Measurements from ENCODE around the gene OOEP.

The OOEP gene

DNA sequence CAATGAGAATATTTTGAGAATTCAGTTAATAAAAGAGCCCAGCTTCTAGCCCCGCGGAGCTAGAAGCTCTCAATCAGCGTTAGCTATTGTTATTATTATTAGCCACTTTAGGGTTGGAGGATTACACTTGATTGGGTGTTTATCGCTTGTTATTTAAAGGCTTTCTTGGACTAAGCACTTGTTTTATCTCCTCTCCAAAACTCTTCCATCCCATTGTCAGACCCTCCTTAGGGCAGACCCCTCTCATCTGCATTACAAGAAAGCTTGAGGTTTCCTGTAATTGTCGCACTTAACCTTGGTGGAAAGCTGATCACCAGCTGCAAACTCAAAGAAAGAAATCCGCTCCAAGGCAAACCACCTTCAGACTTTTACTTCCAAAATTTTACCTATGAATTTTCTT lies 20.4 kb downstream of the OOEP start:
- Histone ChIP-seq H3K27ac (ENCODE audit: insufficient read depth in 1 of 2, low read depth in 1 of 2, low read length in 2 of 2, poor library complexity in 1 of 2, severe bottlenecking in 2 of 2) (no peak overlapping the region), H3K36me3 (ENCODE audit: control insufficient read depth in 4 of 4, insufficient read depth in 4 of 4, low read length in 3 of 4) (no peaks in the 10 kb centered on the region), H3K9me3 (ENCODE audit: control extremely low read depth in 1 of 5, control insufficient read depth in 4 of 5, insufficient read depth in 2 of 5, low read depth in 1 of 5, low read length in 4 of 5) (peaks cover 0 to 8% (median 0%) of the 10 kb centered on the region in 5 experiments), H3K4me3 (ENCODE audit: control insufficient read depth in 1 of 7, extremely low read depth in 1 of 7, insufficient read depth in 4 of 7, low read depth in 2 of 7, low read length in 6 of 7) (no peak overlapping the region), H3K27me3 (replicated peaks in 2 of 5; ENCODE audit: control insufficient read depth in 4 of 5, insufficient read depth in 5 of 5, low read length in 4 of 5) (peaks cover 12 to 60% (median 16%) of the 10 kb centered on the region in 5 experiments), H3K4me1 (ENCODE audit: control extremely low read depth in 1 of 4, control insufficient read depth in 4 of 4, insufficient read depth in 4 of 4, low read length in 3 of 4) (no peaks in the 10 kb centered on the region)
- no peak for DNase-seq
- ChIA-PET CTCF (no interaction called here), POLR2A (no interaction called here)
- 60% methylated on average over 1 of the region's 6 CpGs for WGBS (ENCODE audit: insufficient coverage)

DNA sequence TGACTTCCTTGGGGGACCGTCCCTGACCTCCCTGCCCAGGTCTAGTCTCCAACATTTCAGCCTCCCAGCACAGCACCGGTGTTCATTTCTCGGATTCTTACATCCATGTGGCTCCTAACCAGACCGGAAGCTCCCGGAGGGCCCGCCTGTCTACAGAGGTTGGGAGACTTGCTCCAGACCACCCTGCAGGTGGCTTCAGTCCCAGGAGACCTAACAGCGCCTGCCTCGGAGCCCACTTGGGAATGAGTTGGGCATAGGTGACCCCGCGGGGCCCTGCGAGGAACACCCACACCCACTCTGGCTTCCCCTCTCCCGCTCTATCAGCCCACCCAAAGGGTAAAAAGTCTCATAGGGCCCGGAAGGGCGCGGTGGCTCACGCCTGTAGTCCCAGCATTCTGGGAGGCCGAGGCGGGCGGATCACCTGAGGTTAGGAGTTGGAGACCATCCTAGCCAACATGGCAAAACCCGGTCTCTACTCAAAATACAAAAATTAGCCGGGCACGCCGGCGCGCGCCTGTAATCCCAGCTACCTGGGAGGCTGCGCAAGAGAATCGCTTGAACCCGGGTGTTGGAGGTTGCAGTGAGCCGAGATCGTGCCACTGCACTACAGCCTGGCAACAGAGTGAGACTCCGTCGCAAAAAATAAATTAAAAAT lies 21.0 kb downstream of the OOEP start:
- ChIA-PET POLR2A (no interaction called here), CTCF (no interaction called here)
- H3K4me1 ChIP-seq (ENCODE audit: control extremely low read depth in 1 of 4, control insufficient read depth in 4 of 4, insufficient read depth in 4 of 4, low read length in 3 of 4): no peaks in the 10 kb centered on the region
- no peak for DNase-seq
- peaks cover 0 to 5% (median 0%) of the 10 kb centered on the region in 5 experiments for H3K9me3 ChIP-seq (ENCODE audit: control extremely low read depth in 1 of 5, control insufficient read depth in 4 of 5, insufficient read depth in 2 of 5, low read depth in 1 of 5, low read length in 4 of 5)
- peaks cover 12 to 57% (median 16%) of the 10 kb centered on the region in 5 experiments for H3K27me3 ChIP-seq (replicated peaks in 2 of 5; ENCODE audit: control insufficient read depth in 4 of 5, insufficient read depth in 5 of 5, low read length in 4 of 5)
- WGBS (ENCODE audit: insufficient coverage): 84% methylated on average over 14 of the region's 33 CpGs
- no peaks in the 10 kb centered on the region for H3K36me3 ChIP-seq (ENCODE audit: control insufficient read depth in 4 of 4, insufficient read depth in 4 of 4, low read length in 3 of 4)
- no peak overlapping the region for H3K27ac ChIP-seq (ENCODE audit: insufficient read depth in 1 of 2, low read depth in 1 of 2, low read length in 2 of 2, poor library complexity in 1 of 2, severe bottlenecking in 2 of 2)
- H3K4me3 ChIP-seq (ENCODE audit: control insufficient read depth in 1 of 7, extremely low read depth in 1 of 7, insufficient read depth in 4 of 7, low read depth in 2 of 7, low read length in 6 of 7): no peak overlapping the region

DNA sequence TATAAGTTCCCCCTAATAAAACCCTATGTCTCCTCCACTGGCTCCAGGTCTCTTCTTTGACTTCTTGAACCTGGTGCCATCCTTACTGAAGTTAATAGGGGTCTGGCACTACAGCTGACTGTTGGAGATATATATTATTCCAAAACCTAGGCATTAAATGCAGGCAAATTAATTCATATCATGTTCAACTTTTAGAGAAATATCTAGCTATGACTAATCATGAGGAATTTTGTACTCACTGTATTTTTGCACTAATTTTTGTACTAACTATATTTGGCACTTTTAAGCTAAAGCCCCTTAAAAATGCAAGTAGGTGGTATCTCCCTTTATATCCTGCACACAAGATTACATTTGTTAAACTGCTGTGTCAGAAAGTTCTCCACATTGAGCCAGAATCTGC lies 26.5 kb downstream of the OOEP start:
- Histone ChIP-seq H3K4me1 (ENCODE audit: control extremely low read depth in 1 of 4, control insufficient read depth in 4 of 4, insufficient read depth in 4 of 4, low read length in 3 of 4) (no peaks in the 10 kb centered on the region), H3K27me3 (replicated peaks in 2 of 5; ENCODE audit: control insufficient read depth in 4 of 5, insufficient read depth in 5 of 5, low read length in 4 of 5) (peaks cover 2 to 18% (median 8%) of the 10 kb centered on the region in 5 experiments), H3K4me3 (ENCODE audit: control insufficient read depth in 1 of 7, extremely low read depth in 1 of 7, insufficient read depth in 4 of 7, low read depth in 2 of 7, low read length in 6 of 7) (no peak overlapping the region), H3K36me3 (ENCODE audit: control insufficient read depth in 4 of 4, insufficient read depth in 4 of 4, low read length in 3 of 4) (no peaks in the 10 kb centered on the region), H3K9me3 (ENCODE audit: control extremely low read depth in 1 of 5, control insufficient read depth in 4 of 5, insufficient read depth in 2 of 5, low read depth in 1 of 5, low read length in 4 of 5) (no peaks in the 10 kb centered on the region), H3K27ac (ENCODE audit: insufficient read depth in 1 of 2, low read depth in 1 of 2, low read length in 2 of 2, poor library complexity in 1 of 2, severe bottlenecking in 2 of 2) (no peak overlapping the region)
- ChIA-PET POLR2A (no interaction called here), CTCF (no interaction called here)
- no peak for DNase-seq

DNA sequence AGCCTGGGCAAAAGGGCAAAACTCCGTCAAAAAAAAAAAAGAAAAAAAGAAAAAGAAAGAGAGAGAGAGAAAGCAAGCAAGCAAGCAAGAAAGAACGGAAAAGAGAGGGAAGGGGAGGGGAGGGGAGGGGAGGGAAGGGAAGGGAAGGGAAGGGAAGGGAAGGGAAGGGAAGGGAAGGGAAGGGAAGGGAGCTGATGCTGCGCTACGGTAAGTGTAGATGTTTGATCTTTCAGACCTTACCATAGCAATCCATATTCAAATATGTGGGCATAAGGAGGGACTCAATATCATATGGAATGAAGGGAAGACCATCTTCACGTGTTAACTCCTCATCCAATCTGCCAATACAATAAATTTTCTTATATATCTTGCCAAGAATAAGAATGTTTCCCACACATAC lies 27.5 kb downstream of the OOEP start:
- Histone ChIP-seq H3K4me1 (ENCODE audit: control extremely low read depth in 1 of 4, control insufficient read depth in 4 of 4, insufficient read depth in 4 of 4, low read length in 3 of 4) (no peaks in the 10 kb centered on the region), H3K4me3 (ENCODE audit: control insufficient read depth in 1 of 7, extremely low read depth in 1 of 7, insufficient read depth in 4 of 7, low read depth in 2 of 7, low read length in 6 of 7) (no peak overlapping the region), H3K9me3 (ENCODE audit: control extremely low read depth in 1 of 5, control insufficient read depth in 4 of 5, insufficient read depth in 2 of 5, low read depth in 1 of 5, low read length in 4 of 5) (no peaks in the 10 kb centered on the region), H3K36me3 (ENCODE audit: control insufficient read depth in 4 of 4, insufficient read depth in 4 of 4, low read length in 3 of 4) (no peaks in the 10 kb centered on the region), H3K27me3 (replicated peaks in 2 of 5; ENCODE audit: control insufficient read depth in 4 of 5, insufficient read depth in 5 of 5, low read length in 4 of 5) (peaks cover 0 to 9% (median 3%) of the 10 kb centered on the region in 5 experiments), H3K27ac (ENCODE audit: insufficient read depth in 1 of 2, low read depth in 1 of 2, low read length in 2 of 2, poor library complexity in 1 of 2, severe bottlenecking in 2 of 2) (no peak overlapping the region)
- CTCF ChIA-PET: no interaction called here
- DNase-seq: no peak
- POLR2A ChIA-PET: no interaction called here
- WGBS (ENCODE audit: insufficient coverage): no CpG with 5 or more reads among the region's 5 CpGs

DNA sequence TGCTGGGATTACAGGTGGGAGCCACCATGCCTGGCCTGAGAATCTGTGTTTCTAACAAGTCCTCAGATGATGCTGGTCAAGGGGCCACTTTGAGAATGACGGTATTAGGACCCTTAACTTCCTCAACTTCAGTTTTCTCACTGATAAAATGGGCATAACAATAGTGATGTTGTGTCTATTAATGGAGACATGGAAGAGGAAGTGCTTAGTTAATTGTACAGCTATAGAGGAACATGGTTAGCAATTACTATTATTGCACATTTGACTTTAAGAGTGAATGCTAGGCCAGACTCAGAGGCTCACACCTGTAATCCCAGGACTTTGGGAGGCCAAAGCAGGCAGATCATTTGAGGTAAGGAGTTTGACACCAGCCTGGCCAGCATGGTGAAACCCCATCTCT lies 28.4 kb downstream of the OOEP start:
- CTCF ChIA-PET: no interaction called here

DNA sequence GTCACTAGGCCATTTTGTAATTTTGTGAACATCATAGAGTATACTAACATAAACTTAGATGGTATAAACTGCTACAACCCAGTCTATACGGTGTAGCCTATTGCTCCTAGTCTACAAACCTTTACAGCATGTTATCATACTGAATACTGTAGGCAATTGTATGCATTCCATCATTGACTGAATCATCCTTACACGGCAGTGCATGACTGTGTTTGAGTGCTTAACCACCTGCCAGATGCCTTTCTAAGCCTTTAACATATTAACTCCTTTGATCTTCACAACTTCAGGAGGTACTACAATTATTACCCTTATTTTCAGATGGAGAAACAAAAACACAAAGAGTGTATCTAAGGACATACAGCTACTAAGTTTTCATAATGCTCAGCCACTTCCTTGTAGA lies 29.6 kb downstream of the OOEP start:
- peaks cover 0 to 2% (median 0%) of the 10 kb centered on the region in 5 experiments for H3K27me3 ChIP-seq (replicated peaks in 2 of 5; ENCODE audit: control insufficient read depth in 4 of 5, insufficient read depth in 5 of 5, low read length in 4 of 5)
- no peak overlapping the region for H3K27ac ChIP-seq (ENCODE audit: insufficient read depth in 1 of 2, low read depth in 1 of 2, low read length in 2 of 2, poor library complexity in 1 of 2, severe bottlenecking in 2 of 2)
- no peaks in the 10 kb centered on the region for H3K4me1 ChIP-seq (ENCODE audit: control extremely low read depth in 1 of 4, control insufficient read depth in 4 of 4, insufficient read depth in 4 of 4, low read length in 3 of 4)
- CTCF ChIA-PET: interaction anchor here (0.6 kb wide), 1 partner anchor 32 kb away, joined by 3 read pairs; no protein-coding TSS in a partner anchor
- POLR2A ChIA-PET: no interaction called here
- H3K36me3 ChIP-seq (ENCODE audit: control insufficient read depth in 4 of 4, insufficient read depth in 4 of 4, low read length in 3 of 4): no peaks in the 10 kb centered on the region
- no peaks in the 10 kb centered on the region for H3K9me3 ChIP-seq (ENCODE audit: control extremely low read depth in 1 of 5, control insufficient read depth in 4 of 5, insufficient read depth in 2 of 5, low read depth in 1 of 5, low read length in 4 of 5)
- WGBS (ENCODE audit: insufficient coverage): 80% methylated on average over 1 of the region's 2 CpGs
- DNase-seq: no peak
- no peak overlapping the region for H3K4me3 ChIP-seq (ENCODE audit: control insufficient read depth in 1 of 7, extremely low read depth in 1 of 7, insufficient read depth in 4 of 7, low read depth in 2 of 7, low read length in 6 of 7)

More for the DNA sequence above, 28.4 kb downstream of the OOEP start:
- WGBS (ENCODE audit: insufficient coverage): 100% methylated on average over 1 of the region's 1 CpG
- H3K27ac ChIP-seq (ENCODE audit: insufficient read depth in 1 of 2, low read depth in 1 of 2, low read length in 2 of 2, poor library complexity in 1 of 2, severe bottlenecking in 2 of 2): no peak overlapping the region
- POLR2A ChIA-PET: no interaction called here
- peaks cover 0 to 2% (median 0%) of the 10 kb centered on the region in 5 experiments for H3K27me3 ChIP-seq (replicated peaks in 2 of 5; ENCODE audit: control insufficient read depth in 4 of 5, insufficient read depth in 5 of 5, low read length in 4 of 5)
- no peak for DNase-seq
- no peak overlapping the region for H3K4me3 ChIP-seq (ENCODE audit: control insufficient read depth in 1 of 7, extremely low read depth in 1 of 7, insufficient read depth in 4 of 7, low read depth in 2 of 7, low read length in 6 of 7)
- H3K4me1 ChIP-seq (ENCODE audit: control extremely low read depth in 1 of 4, control insufficient read depth in 4 of 4, insufficient read depth in 4 of 4, low read length in 3 of 4): no peaks in the 10 kb centered on the region
- no peaks in the 10 kb centered on the region for H3K36me3 ChIP-seq (ENCODE audit: control insufficient read depth in 4 of 4, insufficient read depth in 4 of 4, low read length in 3 of 4)
- H3K9me3 ChIP-seq (ENCODE audit: control extremely low read depth in 1 of 5, control insufficient read depth in 4 of 5, insufficient read depth in 2 of 5, low read depth in 1 of 5, low read length in 4 of 5): no peaks in the 10 kb centered on the region

DNA sequence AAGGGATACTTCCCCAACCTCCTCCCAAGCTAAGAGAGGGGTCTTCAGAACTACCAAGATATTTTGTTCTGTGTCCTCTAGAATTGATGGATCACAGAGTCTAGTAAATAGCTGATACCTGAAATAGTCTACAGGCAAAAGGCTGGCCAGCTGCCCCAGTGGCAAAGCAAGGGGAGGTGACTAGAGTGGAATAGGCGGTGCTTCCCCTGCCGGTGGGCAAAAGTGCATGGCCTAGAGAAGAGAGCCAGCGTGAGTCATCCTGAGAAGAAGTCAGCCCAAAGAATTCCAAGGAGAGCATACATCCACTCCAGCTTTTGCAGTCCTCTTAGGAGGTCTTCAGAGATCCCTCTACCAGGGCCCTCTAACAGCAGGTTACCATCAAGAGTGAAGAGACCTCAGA lies 30.4 kb downstream of the OOEP start:
- WGBS (ENCODE audit: insufficient coverage): 80% methylated on average over 2 of the region's 3 CpGs
- peaks cover 0 to 2% (median 0%) of the 10 kb centered on the region in 5 experiments for H3K27me3 ChIP-seq (replicated peaks in 2 of 5; ENCODE audit: control insufficient read depth in 4 of 5, insufficient read depth in 5 of 5, low read length in 4 of 5)
- POLR2A ChIA-PET: no interaction called here
- H3K4me1 ChIP-seq (ENCODE audit: control extremely low read depth in 1 of 4, control insufficient read depth in 4 of 4, insufficient read depth in 4 of 4, low read length in 3 of 4): no peaks in the 10 kb centered on the region
- no peak for DNase-seq
- H3K27ac ChIP-seq (ENCODE audit: insufficient read depth in 1 of 2, low read depth in 1 of 2, low read length in 2 of 2, poor library complexity in 1 of 2, severe bottlenecking in 2 of 2): no peak overlapping the region
- no peaks in the 10 kb centered on the region for H3K9me3 ChIP-seq (ENCODE audit: control extremely low read depth in 1 of 5, control insufficient read depth in 4 of 5, insufficient read depth in 2 of 5, low read depth in 1 of 5, low read length in 4 of 5)
- CTCF ChIA-PET: interaction anchor here (0.6 to 2.3 kb wide), 3 partner anchors 12 to 42 kb away, joined by 3 to 9 read pairs (median 3); no protein-coding TSS in a partner anchor
- H3K36me3 ChIP-seq (ENCODE audit: control insufficient read depth in 4 of 4, insufficient read depth in 4 of 4, low read length in 3 of 4): no peaks in the 10 kb centered on the region
- H3K4me3 ChIP-seq (ENCODE audit: control insufficient read depth in 1 of 7, extremely low read depth in 1 of 7, insufficient read depth in 4 of 7, low read depth in 2 of 7, low read length in 6 of 7): no peak overlapping the region

Measured in common myeloid progenitor, CD34-positive (primary cell).